HepG2 (cell line): ENCODE data around the gene B4GALT2. TPM values are rescaled to one million over a fixed set of nuclear protein-coding genes. Genes with fewer than 3 reads are reported as not detected.

Source experiments
- CENPT ChIP-seq: sonication (generic); formaldehyde crosslinking; IDR thresholded peaks from 2 replicates; pipeline ENCODE4 v1.8.0; 2022; ENCODE audit warnings: low read depth, mild to moderate bottlenecking, moderate library complexity, missing genetic modification reagents
- ELF4 ChIP-seq: sonication (generic); formaldehyde crosslinking; IDR thresholded peaks from 2 replicates; pipeline ENCODE4 v1.5.0; 2020; ENCODE audit warnings: missing genetic modification reagents, mild to moderate bottlenecking, moderate library complexity, borderline replicate concordance
- HNF4A ChIP-seq: sonication (generic); formaldehyde crosslinking; IDR thresholded peaks from 2 replicates; pipeline ENCODE4 v1.4.0; 2020; ENCODE audit warnings: missing genetic modification reagents
- NAIF1 ChIP-seq: sonication (generic); formaldehyde crosslinking; IDR thresholded peaks from 2 replicates; pipeline ENCODE4 v1.5.0; 2020; ENCODE audit warnings: mild to moderate bottlenecking, missing genetic modification reagents, borderline replicate concordance
- RARG ChIP-seq: sonication (generic); formaldehyde crosslinking; IDR thresholded peaks from 2 replicates; pipeline ENCODE4 v1.4.0; 2020; ENCODE audit warnings: low read depth, mild to moderate bottlenecking, missing genetic modification reagents
- RBFOX2 ChIP-seq: fragments of 200-400 bp; formaldehyde crosslinking; IDR thresholded peaks from 2 replicates; pipeline ENCODE4 v1.6.1; 2017; ENCODE audit warnings: low read depth, mild to moderate bottlenecking, low read length
- SALL2 ChIP-seq: sonication (generic); formaldehyde crosslinking; IDR thresholded peaks from 2 replicates; pipeline ENCODE4 v1.8.1; 2023; ENCODE audit warnings: mild to moderate bottlenecking, missing genetic modification reagents, inconsistent platforms
- TOPORS ChIP-seq: sonication (generic); formaldehyde crosslinking; IDR thresholded peaks from 2 replicates; pipeline ENCODE4 v1.8.0; 2023; ENCODE audit warnings: mild to moderate bottlenecking, missing genetic modification reagents
- YY1 ChIP-seq: IDR thresholded peaks from 2 replicates; pipeline ENCODE4 v1.6.1; 2011; ENCODE audit warnings: low read length, low read depth, moderate library complexity, mild to moderate bottlenecking; ENCODE audit not compliant: insufficient read depth, insufficient replicate concordance
- ZNF7 ChIP-seq: IDR thresholded peaks from 2 replicates; pipeline ENCODE4 v1.6.1; 2016; ENCODE audit warnings: missing biosample characterization, missing genetic modification reagents
- polyA plus RNA-seq, 8 experiments: library from polyadenylated mRNA; depleted of rRNA in 3 of 8; stranded (reverse) in 7 of 8; unstranded in 1 of 8; fragments of >200 nt; fragmentation: Illumina TruSeq in 4 of 8; extraction: Trizol in 4 of 8; gene quantifications; 2 replicates each; pipeline versions ENCODE4 v1.2.1 to v1.2.3, GENCODE V29; 2011 to 2016; ENCODE audit warnings: low read depth in 4 of 8, missing spikeins in 1 of 8, mixed read lengths in 1 of 8; ENCODE audit not compliant: insufficient read depth in 1 of 8
- total RNA-seq, 5 experiments: library from RNA; depleted of rRNA; stranded (reverse); fragments of >200 nt; fragmentation: Illumina TruSeq; extraction: Trizol; gene quantifications; 2 replicates each; pipeline ENCODE4 v1.2.3, GENCODE V29; 2016; ENCODE audit warnings: low read depth in 1 of 5
- TF ChIP-seq, protein P1 (sequence below): sonication (generic); formaldehyde crosslinking; IDR thresholded peaks from 2 replicates; pipeline ENCODE4 v1.5.0; 2020; ENCODE audit warnings: missing genetic modification reagents
- TF ChIP-seq, protein P2 (sequence below): sonication (generic); formaldehyde crosslinking; IDR thresholded peaks from 2 replicates; pipeline ENCODE4 v1.8.1; 2022; ENCODE audit warnings: mild to moderate bottlenecking, missing genetic modification reagents
- TF ChIP-seq, protein P3 (sequence below): sonication (generic); formaldehyde crosslinking; IDR thresholded peaks from 2 replicates; pipeline ENCODE4 v1.5.0; 2020; ENCODE audit warnings: missing genetic modification reagents
- TF ChIP-seq, protein P4 (sequence below): sonication (generic); formaldehyde crosslinking; IDR thresholded peaks from 2 replicates; pipeline ENCODE4 v1.4.0; 2020; ENCODE audit warnings: mild to moderate bottlenecking, missing genetic modification reagents

B4GALT2 gene
- total and polyA plus RNA-seq, 2 of the 13 experiments (the other 11 are each of a cell fraction or from before 2014, with no cell fraction given) = 41.9 to 78.0 TPM

GRCh38 chr1:43936431-43937151 lies 42.4 kb upstream of the B4GALT2 start (continued):
- TF ChIP-seq, protein P1, sequence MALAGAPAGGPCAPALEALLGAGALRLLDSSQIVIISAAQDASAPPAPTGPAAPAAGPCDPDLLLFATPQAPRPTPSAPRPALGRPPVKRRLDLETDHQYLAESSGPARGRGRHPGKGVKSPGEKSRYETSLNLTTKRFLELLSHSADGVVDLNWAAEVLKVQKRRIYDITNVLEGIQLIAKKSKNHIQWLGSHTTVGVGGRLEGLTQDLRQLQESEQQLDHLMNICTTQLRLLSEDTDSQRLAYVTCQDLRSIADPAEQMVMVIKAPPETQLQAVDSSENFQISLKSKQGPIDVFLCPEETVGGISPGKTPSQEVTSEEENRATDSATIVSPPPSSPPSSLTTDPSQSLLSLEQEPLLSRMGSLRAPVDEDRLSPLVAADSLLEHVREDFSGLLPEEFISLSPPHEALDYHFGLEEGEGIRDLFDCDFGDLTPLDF (CRISPR knock-in tag) = peak; percentile 50; the same call in 1 of the 2 replicates
- TF ChIP-seq, protein P2, sequence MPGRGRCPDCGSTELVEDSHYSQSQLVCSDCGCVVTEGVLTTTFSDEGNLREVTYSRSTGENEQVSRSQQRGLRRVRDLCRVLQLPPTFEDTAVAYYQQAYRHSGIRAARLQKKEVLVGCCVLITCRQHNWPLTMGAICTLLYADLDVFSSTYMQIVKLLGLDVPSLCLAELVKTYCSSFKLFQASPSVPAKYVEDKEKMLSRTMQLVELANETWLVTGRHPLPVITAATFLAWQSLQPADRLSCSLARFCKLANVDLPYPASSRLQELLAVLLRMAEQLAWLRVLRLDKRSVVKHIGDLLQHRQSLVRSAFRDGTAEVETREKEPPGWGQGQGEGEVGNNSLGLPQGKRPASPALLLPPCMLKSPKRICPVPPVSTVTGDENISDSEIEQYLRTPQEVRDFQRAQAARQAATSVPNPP (CRISPR knock-in tag) = no peak
- no peak for TF ChIP-seq NAIF1 (CRISPR knock-in tag)
- TF ChIP-seq TOPORS = no peak
- TF ChIP-seq, protein P3, sequence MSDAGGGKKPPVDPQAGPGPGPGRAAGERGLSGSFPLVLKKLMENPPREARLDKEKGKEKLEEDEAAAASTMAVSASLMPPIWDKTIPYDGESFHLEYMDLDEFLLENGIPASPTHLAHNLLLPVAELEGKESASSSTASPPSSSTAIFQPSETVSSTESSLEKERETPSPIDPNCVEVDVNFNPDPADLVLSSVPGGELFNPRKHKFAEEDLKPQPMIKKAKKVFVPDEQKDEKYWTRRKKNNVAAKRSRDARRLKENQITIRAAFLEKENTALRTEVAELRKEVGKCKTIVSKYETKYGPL (CRISPR knock-in tag) = no peak
- no peak for TF ChIP-seq ELF4 (CRISPR knock-in tag)
- no peak for TF ChIP-seq SALL2
- peak; percentile 61; the same call in 1 of the 2 replicates for TF ChIP-seq RBFOX2
- no peak for TF ChIP-seq HNF4A (CRISPR knock-in tag)
- TF ChIP-seq CENPT (CRISPR knock-in tag) = no peak
- TF ChIP-seq, protein P4, sequence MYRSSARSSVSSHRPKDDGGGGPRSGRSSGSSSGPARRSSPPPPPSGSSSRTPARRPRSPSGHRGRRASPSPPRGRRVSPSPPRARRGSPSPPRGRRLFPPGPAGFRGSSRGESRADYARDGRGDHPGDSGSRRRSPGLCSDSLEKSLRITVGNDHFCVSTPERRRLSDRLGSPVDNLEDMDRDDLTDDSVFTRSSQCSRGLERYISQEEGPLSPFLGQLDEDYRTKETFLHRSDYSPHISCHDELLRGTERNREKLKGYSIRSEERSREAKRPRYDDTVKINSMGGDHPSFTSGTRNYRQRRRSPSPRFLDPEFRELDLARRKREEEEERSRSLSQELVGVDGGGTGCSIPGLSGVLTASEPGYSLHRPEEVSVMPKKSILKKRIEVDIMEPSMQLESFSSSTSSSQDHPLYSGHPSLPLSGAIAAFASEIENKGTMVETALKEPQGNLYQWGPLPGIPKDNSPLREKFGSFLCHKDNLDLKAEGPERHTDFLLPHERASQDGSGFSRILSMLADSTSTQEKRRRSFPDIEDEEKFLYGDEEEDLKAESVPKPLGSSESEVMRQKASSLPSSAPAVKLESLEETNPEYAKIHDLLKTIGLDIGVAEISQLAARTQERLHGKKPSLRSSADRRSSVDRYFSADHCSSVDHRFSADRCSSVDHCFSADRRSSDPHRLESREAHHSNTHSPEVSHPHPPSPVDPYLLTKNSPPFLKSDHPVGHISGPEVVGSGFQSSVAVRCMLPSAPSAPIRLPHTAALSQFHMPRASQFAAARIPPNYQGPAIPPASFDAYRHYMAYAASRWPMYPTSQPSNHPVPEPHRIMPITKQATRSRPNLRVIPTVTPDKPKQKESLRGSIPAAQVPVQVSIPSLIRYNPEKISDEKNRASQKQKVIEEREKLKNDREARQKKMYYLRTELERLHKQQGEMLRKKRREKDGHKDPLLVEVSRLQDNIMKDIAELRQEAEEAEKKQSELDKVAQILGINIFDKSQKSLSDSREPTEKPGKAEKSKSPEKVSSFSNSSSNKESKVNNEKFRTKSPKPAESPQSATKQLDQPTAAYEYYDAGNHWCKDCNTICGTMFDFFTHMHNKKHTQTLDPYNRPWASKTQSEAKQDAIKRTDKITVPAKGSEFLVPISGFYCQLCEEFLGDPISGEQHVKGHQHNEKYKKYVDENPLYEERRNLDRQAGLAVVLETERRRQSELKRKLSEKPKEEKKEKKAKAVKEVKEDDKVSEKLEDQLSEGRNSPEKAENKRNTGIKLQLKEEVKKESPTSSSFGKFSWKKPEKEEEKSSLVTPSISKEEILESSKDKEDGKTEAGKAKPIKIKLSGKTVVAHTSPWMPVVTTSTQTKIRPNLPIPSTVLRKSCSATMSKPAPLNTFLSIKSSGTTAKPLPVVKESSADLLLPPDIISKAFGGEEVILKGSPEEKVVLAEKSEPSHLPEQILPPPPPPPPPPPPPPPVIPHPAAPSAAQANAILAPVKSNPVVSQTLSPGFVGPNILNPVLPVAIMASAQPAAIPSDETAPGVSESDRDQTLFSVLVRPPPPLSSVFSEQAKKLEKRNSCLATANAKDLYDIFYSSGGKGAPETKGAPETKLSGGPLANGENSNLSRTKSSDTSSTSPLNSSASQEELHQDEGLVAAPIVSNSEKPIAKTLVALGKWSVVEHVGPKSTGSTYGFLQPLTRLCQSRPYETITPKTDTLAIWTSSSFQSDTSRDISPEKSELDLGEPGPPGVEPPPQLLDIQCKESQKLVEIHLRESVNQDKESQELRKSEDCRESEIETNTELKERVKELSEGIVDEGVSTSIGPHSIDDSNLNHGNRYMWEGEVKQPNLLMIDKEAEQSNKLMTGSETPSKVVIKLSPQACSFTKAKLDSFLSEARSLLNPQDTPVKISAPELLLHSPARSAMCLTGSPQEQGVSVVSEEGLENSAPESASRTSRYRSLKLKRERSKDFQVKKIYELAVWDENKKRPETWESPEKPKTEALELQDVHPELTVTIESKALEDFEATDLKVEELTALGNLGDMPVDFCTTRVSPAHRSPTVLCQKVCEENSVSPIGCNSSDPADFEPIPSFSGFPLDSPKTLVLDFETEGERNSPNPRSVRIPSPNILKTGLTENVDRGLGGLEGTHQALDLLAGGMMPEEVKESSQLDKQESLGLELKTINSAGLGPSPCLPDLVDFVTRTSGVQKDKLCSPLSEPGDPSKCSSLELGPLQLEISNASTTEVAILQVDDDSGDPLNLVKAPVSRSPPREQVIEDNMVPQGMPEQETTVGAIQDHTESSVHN (CRISPR knock-in tag) = no peak
- no peak for TF ChIP-seq RARG (CRISPR knock-in tag)
- peak; percentile 3 for TF ChIP-seq YY1
- no peak for TF ChIP-seq ZNF7 (CRISPR knock-in tag)
